PC-3 (cell line): ENCODE results near the gene ZNF467.

Experiments used
- CTCF ChIP-seq: fragments of 300-600 bp; sonication (generic); conservative IDR thresholded peaks from 2 replicates; pipeline ENCODE4 v1.5.1; 2017; ENCODE audit warnings: antibody characterized with exemption, low read depth, mild to moderate bottlenecking, low read length
- EZH2 ChIP-seq: fragments of 300-600 bp; sonication (generic); IDR thresholded peaks from one replicate; pipeline ENCODE4 v1.6.1; 2017; ENCODE audit warnings: antibody characterized with exemption, mild to moderate bottlenecking, low read length; ENCODE audit not compliant: unreplicated experiment

GRCh38 chr7:149719912-149720335 lies 53.5 kb downstream of the ZNF467 start:
- TF ChIP-seq CTCF (no peak), EZH2 (no peak)
